ENCODE data around the gene SPECC1L. TPM values are rescaled to one million over a fixed set of nuclear protein-coding genes. Genes with fewer than 3 reads are reported as not detected.

SPECC1L gene
- total RNA-seq, 2 donors from 2014 or later: 61.9 to 69.1 TPM

GRCh38 chr22:24466716-24467328, 196.2 kb downstream of the SPECC1L start:
- no peak overlapping the region for H3K9ac ChIP-seq (ENCODE audit: extremely low read depth, low read length, poor library complexity, severe bottlenecking)
- H3K4me3 ChIP-seq (ENCODE audit: low read length): no peak overlapping the region
- no peaks in the 10 kb centered on the region for H3K27me3 ChIP-seq (ENCODE audit: control insufficient read depth, insufficient read depth, low read length, poor library complexity, severe bottlenecking)
- peak overlapping the region; percentile 16 for H3K27ac ChIP-seq (ENCODE audit: low read depth, low read length)
- 20% methylated on average over 1 of the region's 1 CpG; no CpG with 5 or more reads in 1 of the 2 experiments for WGBS, 2 experiments (ENCODE audit: insufficient coverage in 1 of 2, insufficient read length in 1 of 2)
- no peaks in the 10 kb centered on the region for H3K27me3 Mint-ChIP-seq (ENCODE audit: insufficient read depth)
- no peak for DNase-seq
- peaks cover 11% of the 10 kb centered on the region for H3K4me1 ChIP-seq (ENCODE audit: control insufficient read depth, insufficient read depth, low read length)
- peak overlapping the region; percentile 69 for H3K27ac Mint-ChIP-seq
- H3K4me1 Mint-ChIP-seq: peaks cover 18% of the 10 kb centered on the region
- H3K4me3 Mint-ChIP-seq: no peak overlapping the region
- no peaks in the 10 kb centered on the region for H3K36me3 Mint-ChIP-seq (ENCODE audit: low read depth)
- H3K9me3 ChIP-seq (ENCODE audit: control insufficient read depth, low read length): no peaks in the 10 kb centered on the region
- no peak for TF ChIP-seq CTCF (conservative IDR thresholded peaks at IDR 0.05)
- no peaks in the 10 kb centered on the region for H3K9me3 Mint-ChIP-seq
- no peaks in the 10 kb centered on the region for H3K36me3 ChIP-seq (ENCODE audit: control insufficient read depth, insufficient read depth, low read length)

GRCh38 chr22:24467340-24467739, 196.7 kb downstream of the SPECC1L start:
- 93 to 94% methylated on average over 2 of the region's 2 CpGs for WGBS, 2 experiments (ENCODE audit: insufficient coverage in 1 of 2, insufficient read length in 1 of 2)
- no peak for TF ChIP-seq CTCF (conservative IDR thresholded peaks at IDR 0.05)
- no peaks in the 10 kb centered on the region for H3K27me3 ChIP-seq (ENCODE audit: control insufficient read depth, insufficient read depth, low read length, poor library complexity, severe bottlenecking)
- no peak overlapping the region for H3K4me3 ChIP-seq (ENCODE audit: low read length)
- H3K36me3 ChIP-seq (ENCODE audit: control insufficient read depth, insufficient read depth, low read length): no peaks in the 10 kb centered on the region
- H3K4me3 Mint-ChIP-seq: no peak overlapping the region
- no peak overlapping the region for H3K27ac Mint-ChIP-seq
- DNase-seq: no peak
- H3K4me1 Mint-ChIP-seq: peaks cover 18% of the 10 kb centered on the region
- no peak overlapping the region for H3K27ac ChIP-seq (ENCODE audit: low read depth, low read length)
- no peaks in the 10 kb centered on the region for H3K9me3 Mint-ChIP-seq
- no peaks in the 10 kb centered on the region for H3K27me3 Mint-ChIP-seq (ENCODE audit: insufficient read depth)
- peaks cover 11% of the 10 kb centered on the region for H3K4me1 ChIP-seq (ENCODE audit: control insufficient read depth, insufficient read depth, low read length)
- H3K9ac ChIP-seq (ENCODE audit: extremely low read depth, low read length, poor library complexity, severe bottlenecking): no peak overlapping the region
- H3K36me3 Mint-ChIP-seq (ENCODE audit: low read depth): no peaks in the 10 kb centered on the region
- no peaks in the 10 kb centered on the region for H3K9me3 ChIP-seq (ENCODE audit: control insufficient read depth, low read length)

Other genes with a start within 250 kb of the SPECC1L start
- gene SUSD2, start 89.3 kb upstream of the SPECC1L start, total RNA-seq: 1 to 10 TPM in 1 of 2 donors, under 1 TPM in 1; 0.40 to 1.6 TPM
- gene GGT5, start 25.7 kb upstream of the SPECC1L start, total RNA-seq: under 1 TPM in 1 of 2 donors, not detected in 1; 0.29 TPM
- gene ADORA2A, start 156.8 kb downstream of the SPECC1L start, total RNA-seq: 1 to 10 TPM; 4.1 to 4.7 TPM
- gene UPB1, start 224.5 kb downstream of the SPECC1L start, total RNA-seq: under 1 TPM in 1 of 2 donors, not detected in 1; 0.40 TPM